ENCODE measurements around the gene EEF1AKMT3.

EEF1AKMT3 gene

GRCh38 chr12:57735198-57735855 lies 37.1 kb upstream of the EEF1AKMT3 start:
- DNase-seq (ENCODE audit: low spot score), result no peak

DNA sequence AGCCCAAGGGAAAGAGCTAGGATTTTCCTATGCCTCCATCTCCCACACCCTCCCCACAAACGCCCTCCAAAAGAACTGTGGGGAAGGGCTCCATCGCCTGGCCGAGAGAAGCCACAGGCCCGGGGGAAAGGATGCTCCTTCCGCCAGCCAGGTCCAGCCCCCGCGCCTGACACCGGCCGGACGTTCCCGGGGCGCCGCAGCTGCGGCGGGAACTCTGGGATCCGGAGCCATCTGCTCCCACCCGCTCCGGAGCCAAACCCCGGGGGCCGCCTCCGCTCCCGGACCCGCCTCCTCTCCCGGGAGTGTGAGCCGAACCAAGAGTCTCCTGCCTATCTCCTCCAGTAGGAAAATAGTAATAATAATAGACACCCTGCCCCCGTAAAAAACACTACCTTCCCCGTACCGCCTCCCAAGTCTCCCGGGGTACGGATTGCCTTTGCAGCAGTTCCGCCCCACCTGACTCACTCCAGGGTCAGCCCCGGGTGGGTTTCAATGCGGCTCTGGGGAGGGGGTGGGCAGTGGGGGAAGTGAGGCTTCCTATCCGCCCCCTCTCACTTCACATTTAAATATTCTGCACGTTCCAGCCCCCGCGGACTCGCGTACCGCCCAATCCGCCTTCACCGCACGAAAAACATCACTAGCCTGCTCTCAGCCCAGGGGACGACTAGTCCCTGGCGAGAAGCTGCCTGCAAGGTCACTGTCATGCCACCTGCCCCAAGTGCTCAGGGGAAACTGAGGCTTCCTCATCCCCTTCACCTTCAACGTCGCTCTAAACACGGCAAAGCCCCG lies 36.3 kb upstream of the EEF1AKMT3 start:
- peak; percentile 65 for DNase-seq (ENCODE audit: low spot score)

DNA sequence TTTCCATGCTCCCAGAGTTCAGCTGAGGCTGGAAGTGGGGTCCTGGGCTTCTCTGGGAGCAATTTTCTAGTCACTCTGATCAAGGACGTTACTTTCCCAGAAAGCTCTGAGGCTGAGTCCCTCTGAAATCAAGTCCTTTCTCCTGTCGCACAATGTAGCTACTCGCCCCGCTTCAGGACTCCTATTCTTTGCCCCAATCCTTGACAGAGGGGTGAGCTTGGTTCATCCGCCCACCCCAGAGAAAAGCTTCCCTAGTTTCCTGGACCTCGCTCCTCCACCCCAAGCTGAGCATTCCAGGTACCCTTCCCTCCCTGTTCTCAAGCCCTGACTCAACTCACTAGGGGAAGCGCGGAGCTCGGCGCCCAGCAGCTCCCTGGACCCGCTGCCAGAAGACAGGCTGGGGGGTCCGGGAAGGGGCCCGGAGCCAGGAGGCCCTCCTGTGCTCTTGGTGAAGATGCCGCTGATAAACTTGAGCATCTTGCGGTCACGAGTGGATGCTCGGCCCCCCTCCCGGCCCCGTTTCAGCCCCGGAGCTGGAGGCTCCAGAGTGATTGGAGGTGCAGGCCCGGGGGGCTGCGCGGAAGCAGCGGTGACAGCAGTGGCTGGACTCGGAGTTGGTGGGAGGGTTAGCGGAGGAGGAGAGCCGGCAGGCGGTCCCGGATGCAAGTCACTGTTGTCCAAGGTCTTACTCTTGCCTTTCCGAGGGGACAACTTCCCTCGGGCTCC lies 35.5 kb upstream of the EEF1AKMT3 start:
- DNase-seq (ENCODE audit: low spot score), result no peak

- DNase-seq (ENCODE audit: low spot score), result peak; percentile 57
These were observed 34.6 kb upstream of the EEF1AKMT3 start for GRCh38 chr12:57737467-57738460.

DNA sequence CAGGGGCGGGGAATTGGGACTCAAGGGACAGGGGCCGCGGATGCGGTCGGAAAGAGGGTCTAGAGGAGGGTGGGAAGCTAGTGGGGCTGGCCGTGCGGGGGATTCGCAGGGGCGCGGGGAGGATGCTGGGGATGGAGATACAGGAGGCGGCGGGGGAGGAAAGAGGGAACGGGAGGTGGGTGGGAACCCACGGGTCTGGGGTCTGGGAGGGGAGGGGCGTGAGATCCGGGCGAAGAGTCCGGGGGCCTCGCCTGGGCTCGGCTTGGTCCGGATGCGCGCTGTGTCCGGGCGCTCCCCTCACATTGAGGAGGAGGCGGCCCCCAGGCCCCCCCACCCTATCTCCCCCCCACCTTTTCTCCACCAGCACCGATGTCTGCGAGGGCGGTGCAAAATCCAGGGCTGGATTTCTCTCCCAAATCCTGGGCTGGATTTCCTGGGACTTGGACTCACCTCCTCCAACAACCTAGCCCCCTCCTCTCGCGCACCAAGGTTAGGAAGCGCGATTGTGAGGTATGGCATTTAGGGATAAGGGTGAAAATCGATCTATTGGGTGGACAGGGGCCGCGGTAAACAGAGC lies 33.7 kb upstream of the EEF1AKMT3 start, which contains the start of gene AGAP2:
TSS of gene AGAP2 (minus strand) at position 82 of the 577 bp plus-strand sequence. CDS start 496 bp downstream, outside the sequence.
- DNase-seq (ENCODE audit: low spot score), result no peak

DNA sequence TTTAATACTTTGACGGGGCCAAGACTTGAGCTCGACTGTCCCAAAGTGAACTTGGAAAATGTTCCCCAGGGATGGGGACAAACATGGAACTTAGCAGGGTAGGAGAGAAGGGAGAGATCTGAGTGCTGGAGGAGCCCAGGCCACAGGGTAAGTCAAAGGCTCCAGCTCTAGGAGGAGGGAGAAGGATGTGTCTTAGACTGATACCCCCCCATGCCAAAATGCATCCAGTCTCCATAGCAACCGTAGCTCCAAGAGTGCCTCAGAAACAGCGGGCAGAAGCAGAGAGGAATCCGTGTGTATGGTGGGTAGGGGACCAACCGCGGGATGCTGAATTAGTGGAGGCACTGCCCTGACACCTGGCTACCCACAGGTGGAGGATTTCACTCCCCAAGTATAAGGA lies 33.0 kb upstream of the EEF1AKMT3 start:
- DNase-seq (ENCODE audit: low spot score), result no peak

DNA sequence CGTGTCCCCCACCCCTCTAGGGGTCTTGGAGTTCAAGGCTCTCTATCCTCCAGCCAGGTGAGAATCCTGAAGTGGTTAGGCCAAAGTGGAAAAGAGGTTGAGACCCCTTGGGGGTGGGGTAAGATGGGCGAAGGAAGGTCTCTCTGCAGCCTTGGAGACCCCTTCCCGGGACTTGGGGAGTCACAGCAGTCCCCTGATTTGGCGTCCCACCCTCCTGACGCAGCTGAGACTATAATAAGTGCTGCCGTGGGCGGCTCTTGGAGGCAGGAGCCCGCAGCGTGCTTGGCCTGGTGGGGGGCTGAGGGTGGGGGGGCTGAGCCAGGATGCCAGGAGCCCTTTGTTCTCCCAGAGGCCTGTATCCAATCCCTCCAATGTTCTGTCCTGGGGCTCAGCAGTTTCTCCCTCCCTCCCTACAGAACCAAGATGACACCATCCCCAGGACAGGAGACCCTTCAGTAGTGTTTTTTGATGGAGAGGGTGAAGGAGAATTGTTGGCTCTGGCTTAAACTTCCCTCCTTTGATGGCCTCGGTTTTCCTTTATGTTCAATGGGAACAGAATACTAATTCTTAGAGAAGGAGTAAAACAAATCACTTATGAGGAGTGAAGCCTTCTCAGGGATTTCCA lies 32.4 kb upstream of the EEF1AKMT3 start:
- DNase-seq (ENCODE audit: low spot score), result no peak

GRCh38 chr12:57740656-57741412 lies 31.6 kb upstream of the EEF1AKMT3 start:
- no peak for DNase-seq (ENCODE audit: low spot score)

DNA sequence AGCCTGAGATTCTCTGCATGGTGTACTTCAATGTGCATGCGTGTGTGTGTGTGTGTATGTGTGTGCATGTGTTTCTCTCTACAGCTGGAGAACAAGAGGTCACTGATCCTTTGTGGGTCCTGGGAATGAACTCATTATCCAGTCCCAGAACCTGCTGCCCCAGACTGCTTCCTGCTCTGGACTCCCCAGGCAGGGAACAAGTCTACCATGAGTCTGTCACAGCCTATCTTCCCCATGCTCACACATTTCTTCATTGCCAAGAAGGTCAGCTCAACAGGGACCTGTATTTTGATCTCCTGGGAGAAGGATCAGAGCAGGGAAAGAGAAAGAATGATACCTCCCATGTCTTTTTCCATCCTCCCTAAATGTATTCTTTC lies 31.0 kb upstream of the EEF1AKMT3 start:
- no peak for DNase-seq (ENCODE audit: low spot score)

GRCh38 chr12:57741844-57742738 lies 30.3 kb upstream of the EEF1AKMT3 start:
- no peak for DNase-seq (ENCODE audit: low spot score)

DNA sequence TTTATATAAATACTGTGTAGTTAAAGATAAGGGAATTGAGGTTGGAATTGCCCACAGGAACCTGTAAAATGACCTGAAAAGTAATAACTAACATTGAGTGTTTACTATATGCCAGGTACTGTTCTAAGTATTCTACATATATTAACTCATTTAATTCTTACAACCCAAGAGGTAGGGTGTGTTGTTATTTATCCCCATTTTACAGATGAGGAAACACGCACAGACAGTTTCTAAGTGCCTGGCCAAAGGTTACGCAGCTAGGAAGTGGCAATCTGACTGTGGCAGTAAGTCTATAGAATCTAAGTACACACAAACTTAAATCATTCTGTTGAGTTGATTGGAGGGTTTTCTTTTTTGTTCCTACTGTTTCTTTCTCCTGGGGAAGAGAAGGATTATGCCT lies 28.6 kb upstream of the EEF1AKMT3 start:
- no peak for DNase-seq (ENCODE audit: low spot score)

GRCh38 chr12:57744194-57744776 lies 28.1 kb upstream of the EEF1AKMT3 start:
- DNase-seq (ENCODE audit: low spot score), result peak; percentile 83

- peak; percentile 95 for DNase-seq (ENCODE audit: low spot score)
These were observed 27.5 kb upstream of the EEF1AKMT3 start, which contains the start of gene TSPAN31 for GRCh38 chr12:57744777-57745484. TSS of gene TSPAN31 (plus strand) at chr12:57745039. CDS start at chr12:57745155, 116 bp downstream.

- no peak for DNase-seq (ENCODE audit: low spot score)
These were observed 26.9 kb upstream of the EEF1AKMT3 start for GRCh38 chr12:57745485-57745881.

DNA sequence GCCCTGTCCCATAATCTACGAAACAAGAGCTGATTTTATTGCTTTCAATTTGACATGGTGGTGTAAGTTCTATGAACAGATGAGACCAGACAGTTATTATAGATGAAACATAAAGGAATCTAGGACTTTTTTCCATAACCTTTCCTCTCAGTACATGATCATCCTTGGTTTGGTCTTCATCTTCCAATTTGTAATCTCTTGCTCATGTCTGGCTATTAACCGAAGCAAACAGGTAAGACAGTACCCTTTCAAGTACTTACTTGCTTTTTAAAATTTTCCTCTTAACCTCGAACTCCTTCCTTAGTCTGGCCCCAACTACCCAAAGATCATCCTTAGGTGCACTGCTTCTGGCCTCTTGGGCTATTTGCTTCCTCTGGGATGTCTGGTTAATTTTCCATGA lies 26.4 kb upstream of the EEF1AKMT3 start:
- DNase-seq (ENCODE audit: low spot score), result no peak

- no peak for DNase-seq (ENCODE audit: low spot score)
These were observed 23.4 kb upstream of the EEF1AKMT3 start for GRCh38 chr12:57749061-57749460.

- no peak for DNase-seq (ENCODE audit: low spot score)
These were observed 21.6 kb upstream of the EEF1AKMT3 start for GRCh38 chr12:57750561-57751431.

All from GM03348 (cell line).